ENCODE data around the gene CCNK. TPM values are rescaled to one million over a fixed set of nuclear protein-coding genes. Genes with fewer than 3 reads are reported as not detected.

Gene CCNK
- total RNA-seq, 1 donor from 2014 or later, result 66.2 TPM

DNA sequence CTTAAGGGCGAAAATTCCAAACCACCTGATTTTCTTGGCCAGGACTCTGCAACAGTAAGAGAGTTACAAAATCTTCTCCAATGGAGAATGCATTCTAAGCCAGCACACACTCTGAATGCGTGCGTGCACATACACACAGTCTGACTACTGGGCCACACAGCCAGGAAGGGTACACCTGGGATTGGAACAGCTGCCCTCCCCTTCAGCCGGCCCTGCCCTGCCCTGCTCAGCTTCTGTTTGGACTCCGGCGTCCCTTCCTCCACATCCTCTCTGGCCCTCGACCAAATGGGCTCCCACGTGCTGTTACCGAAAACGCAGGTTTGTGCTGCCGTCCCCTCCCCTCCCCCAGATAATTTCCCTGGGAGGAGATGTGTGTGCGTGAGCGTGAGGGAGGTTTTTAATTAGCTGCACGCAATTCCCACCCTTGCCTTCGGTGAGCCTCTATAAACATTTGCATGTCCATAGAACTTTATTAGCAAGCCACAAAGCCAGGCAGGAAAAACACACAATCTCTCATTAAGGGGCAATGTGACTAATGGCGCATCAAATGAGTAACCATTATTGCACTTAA lies 43.0 kb downstream of the CCNK start:
- no peak for DNase-seq (ENCODE audit: extremely low spot score, unreplicated experiment)

DNA sequence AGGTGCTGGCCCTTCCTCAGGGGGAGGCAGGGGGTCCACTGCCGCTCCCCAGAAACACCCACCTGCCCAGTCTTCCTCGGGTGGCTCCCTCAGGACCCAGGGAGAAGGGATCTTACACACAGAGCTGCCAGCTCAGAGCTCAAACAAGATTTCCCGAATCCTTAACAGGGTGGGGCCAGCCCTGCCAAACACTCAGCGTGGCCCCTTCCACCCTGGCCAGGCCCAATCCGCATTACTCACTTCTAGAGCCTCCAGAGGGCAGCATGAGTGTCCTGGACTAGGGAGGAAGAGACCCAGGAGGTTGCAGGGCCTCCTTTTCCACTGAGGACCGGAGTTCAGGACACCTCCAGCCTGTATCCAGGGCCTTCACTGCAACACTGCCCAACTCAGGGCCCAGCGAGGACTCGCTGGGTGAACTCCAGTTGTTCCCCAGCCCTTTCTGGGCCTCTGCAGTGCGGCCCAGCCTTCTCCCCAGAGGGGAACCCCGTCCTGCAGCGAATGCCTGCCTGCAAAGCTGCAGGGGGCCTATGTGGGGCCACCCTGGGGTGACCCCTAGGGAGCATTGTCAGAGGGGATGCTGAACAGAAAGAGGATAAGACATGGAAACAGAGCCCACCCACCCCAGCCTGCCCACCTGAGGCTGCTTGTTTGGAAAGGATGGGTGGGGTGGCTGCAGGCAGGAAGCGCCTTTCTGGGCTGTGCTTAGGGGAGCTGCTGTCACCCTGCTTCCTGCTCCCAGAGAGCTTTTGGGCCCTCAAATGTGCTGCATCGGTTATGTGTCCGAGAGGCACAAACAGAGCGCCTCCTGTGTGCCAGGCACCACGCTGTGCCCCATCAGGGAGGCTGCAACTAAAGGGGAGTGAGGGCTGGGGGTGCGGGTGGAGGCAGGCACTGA lies 43.8 kb downstream of the CCNK start:
- H3K4me1 Mint-ChIP-seq (ENCODE audit: unreplicated experiment), result peaks cover 37% of the 10 kb centered on the region
- no peak for DNase-seq (ENCODE audit: extremely low spot score, unreplicated experiment)
- H3K27ac Mint-ChIP-seq, result peak overlapping the region; percentile 86

More for the DNA sequence above, 43.0 kb downstream of the CCNK start:
- TF ChIP-seq, protein P1, sequence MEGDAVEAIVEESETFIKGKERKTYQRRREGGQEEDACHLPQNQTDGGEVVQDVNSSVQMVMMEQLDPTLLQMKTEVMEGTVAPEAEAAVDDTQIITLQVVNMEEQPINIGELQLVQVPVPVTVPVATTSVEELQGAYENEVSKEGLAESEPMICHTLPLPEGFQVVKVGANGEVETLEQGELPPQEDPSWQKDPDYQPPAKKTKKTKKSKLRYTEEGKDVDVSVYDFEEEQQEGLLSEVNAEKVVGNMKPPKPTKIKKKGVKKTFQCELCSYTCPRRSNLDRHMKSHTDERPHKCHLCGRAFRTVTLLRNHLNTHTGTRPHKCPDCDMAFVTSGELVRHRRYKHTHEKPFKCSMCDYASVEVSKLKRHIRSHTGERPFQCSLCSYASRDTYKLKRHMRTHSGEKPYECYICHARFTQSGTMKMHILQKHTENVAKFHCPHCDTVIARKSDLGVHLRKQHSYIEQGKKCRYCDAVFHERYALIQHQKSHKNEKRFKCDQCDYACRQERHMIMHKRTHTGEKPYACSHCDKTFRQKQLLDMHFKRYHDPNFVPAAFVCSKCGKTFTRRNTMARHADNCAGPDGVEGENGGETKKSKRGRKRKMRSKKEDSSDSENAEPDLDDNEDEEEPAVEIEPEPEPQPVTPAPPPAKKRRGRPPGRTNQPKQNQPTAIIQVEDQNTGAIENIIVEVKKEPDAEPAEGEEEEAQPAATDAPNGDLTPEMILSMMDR (conservative IDR thresholded peaks at IDR 0.05), result no peak
- Mint-ChIP-seq H3K27me3 (no peaks in the 10 kb centered on the region), H3K4me3 (peak overlapping the region; percentile 44), H3K4me1 (ENCODE audit: unreplicated experiment) (peaks cover 41% of the 10 kb centered on the region), H3K9me3 (no peaks in the 10 kb centered on the region), H3K36me3 (no peaks in the 10 kb centered on the region), H3K27ac (peak overlapping the region; percentile 86)

DNA sequence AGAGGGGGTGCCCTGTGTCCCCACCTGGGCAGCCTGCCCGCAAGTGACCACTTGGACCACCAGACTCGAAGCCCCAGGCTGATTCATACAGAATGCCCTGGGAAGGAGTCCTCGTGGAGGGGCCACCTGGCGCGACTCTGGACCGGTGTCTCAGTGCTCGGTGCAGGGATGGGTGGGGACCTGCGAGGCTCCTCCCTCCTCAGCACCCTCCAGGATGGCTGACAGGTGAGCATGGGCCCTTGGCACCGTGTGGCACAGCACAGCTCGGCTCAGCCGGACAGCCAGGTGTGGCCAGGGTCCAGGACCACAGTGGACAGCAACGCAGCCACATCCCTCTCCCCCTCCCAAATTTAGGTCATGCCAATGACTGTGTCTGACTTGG lies 44.5 kb downstream of the CCNK start:
- no peaks in the 10 kb centered on the region for H3K9me3 Mint-ChIP-seq
- no peaks in the 10 kb centered on the region for H3K27me3 Mint-ChIP-seq
- H3K4me3 Mint-ChIP-seq, result no peak overlapping the region
- TF ChIP-seq, protein P1 (conservative IDR thresholded peaks at IDR 0.05), result no peak
- no peak overlapping the region for H3K27ac Mint-ChIP-seq
- no peak for DNase-seq (ENCODE audit: extremely low spot score, unreplicated experiment)
- H3K36me3 Mint-ChIP-seq, result no peaks in the 10 kb centered on the region
- H3K4me1 Mint-ChIP-seq (ENCODE audit: unreplicated experiment), result peaks cover 40% of the 10 kb centered on the region

More for the DNA sequence above, 43.8 kb downstream of the CCNK start:
- Mint-ChIP-seq H3K27me3 (no peaks in the 10 kb centered on the region), H3K36me3 (no peaks in the 10 kb centered on the region), H3K4me3 (peak overlapping the region; percentile 41), H3K9me3 (no peaks in the 10 kb centered on the region)
- TF ChIP-seq, protein P1 (conservative IDR thresholded peaks at IDR 0.05), result peak; percentile 52

DNA sequence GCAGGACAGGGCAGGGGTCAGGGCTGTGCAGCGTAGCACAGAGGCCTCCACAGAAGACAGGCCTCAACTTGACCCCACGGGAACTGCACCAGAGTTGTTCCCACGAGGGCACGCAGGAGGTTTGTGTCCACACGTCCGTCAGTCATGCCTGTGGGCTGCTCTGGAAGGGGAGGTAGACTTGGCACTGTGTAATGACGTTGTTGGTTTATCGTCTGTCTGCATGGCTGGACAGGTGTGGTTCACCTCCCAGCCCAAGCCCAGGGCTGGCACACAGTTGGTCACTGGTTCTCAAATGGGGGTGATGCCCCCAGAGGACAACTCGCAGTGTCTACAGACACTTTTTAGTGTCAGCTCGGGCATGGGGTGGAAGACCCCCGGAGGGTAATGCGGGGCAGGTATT lies 45.8 kb downstream of the CCNK start:
- DNase-seq (ENCODE audit: extremely low spot score, unreplicated experiment), result no peak
- no peak overlapping the region for H3K27ac Mint-ChIP-seq
- H3K9me3 Mint-ChIP-seq, result no peaks in the 10 kb centered on the region
- no peaks in the 10 kb centered on the region for H3K27me3 Mint-ChIP-seq
- no peaks in the 10 kb centered on the region for H3K36me3 Mint-ChIP-seq
- H3K4me3 Mint-ChIP-seq, result peak overlapping the region; percentile 17
- peaks cover 43% of the 10 kb centered on the region for H3K4me1 Mint-ChIP-seq (ENCODE audit: unreplicated experiment)
- TF ChIP-seq, protein P1 (conservative IDR thresholded peaks at IDR 0.05), result no peak

DNA sequence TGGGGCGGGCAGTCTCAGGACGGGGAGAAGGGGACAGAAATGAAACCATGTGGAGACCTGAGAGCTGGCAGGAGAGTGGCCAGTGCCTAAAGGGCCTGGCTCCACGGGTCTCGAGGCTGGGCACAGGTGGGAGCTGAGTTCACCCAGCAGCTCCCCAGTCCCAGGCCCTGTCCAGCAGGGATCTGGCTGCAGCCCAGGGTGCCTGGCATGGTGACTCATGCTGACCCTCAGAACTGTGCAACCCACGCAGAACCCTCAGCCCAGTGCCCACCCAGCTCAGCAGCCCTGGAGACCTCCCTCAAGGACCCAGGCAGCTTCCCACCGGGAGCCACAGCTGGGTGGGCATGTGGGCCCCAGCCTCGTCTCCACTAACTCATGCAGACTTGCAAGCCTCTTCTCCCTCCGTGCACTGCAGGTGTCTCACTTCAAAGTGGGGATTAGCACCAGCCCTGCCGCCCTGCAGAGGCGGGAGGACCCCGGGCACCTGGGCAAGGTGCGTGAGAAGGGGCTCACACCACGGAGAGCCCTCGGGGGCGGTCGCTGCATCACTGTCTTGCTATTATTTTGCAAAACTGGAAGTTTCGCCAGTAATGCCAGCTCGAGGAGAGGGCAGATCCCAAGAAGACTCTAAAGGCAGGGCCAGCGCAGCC lies 46.3 kb downstream of the CCNK start:
- TF ChIP-seq, protein P1 (conservative IDR thresholded peaks at IDR 0.05), result no peak
- H3K9me3 Mint-ChIP-seq, result no peaks in the 10 kb centered on the region
- DNase-seq (ENCODE audit: extremely low spot score, unreplicated experiment), result no peak
- H3K27ac Mint-ChIP-seq, result no peak overlapping the region
- H3K4me1 Mint-ChIP-seq (ENCODE audit: unreplicated experiment), result peaks cover 38% of the 10 kb centered on the region
- H3K4me3 Mint-ChIP-seq, result no peak overlapping the region
- no peaks in the 10 kb centered on the region for H3K27me3 Mint-ChIP-seq
- no peaks in the 10 kb centered on the region for H3K36me3 Mint-ChIP-seq

Data from type B pancreatic cell (in vitro differentiated cells).